ENCODE data around the gene TRAPPC5. TPM values are rescaled to one million over a fixed set of nuclear protein-coding genes. Genes with fewer than 3 reads are reported as not detected.

TRAPPC5 gene
- total and polyA plus RNA-seq, 10 of the 15 experiments (the other 5 are each of a cell fraction or from before 2014, with no cell fraction given): 4.2 to 210 (median 89.1) TPM

DNA sequence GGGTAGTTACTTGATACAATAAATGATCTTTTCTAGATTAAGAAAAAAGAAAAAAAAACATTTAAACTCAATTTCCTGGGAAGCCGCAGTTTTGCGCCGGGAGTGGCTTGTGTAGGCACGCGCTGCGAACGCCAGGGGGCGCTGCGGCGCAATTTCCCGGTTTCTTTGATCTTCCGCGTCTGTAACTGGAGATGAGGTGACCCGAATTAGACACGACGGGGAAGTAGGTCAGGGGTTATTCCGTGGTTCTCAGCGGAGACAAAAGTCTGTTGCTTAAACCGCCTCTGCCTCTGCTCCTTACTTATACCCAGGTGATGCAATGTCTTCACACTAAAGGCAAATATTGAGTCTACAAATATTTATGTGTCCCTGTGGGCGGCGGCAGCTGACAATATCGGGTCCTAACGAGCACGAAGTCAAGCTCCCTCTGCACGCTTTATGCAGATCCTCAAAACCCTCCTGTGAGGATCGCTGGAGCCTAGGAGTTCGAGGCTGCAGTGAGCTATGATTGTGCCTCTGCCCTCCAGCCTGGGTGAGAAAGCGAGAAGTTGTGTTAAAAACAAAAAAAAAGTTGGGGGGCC is 28.5 kb upstream of the TRAPPC5 start:
- no peaks in the 10 kb centered on the region for H3K79me2 ChIP-seq (ENCODE audit: control insufficient read depth, insufficient read depth, low read length)
- no peak for TF ChIP-seq TCF12 (IDR thresholded peaks at IDR 0.05; ENCODE audit: low read depth, low read length)
- TF ChIP-seq CREM (IDR thresholded peaks at IDR 0.05; ENCODE audit: low read depth): peak; percentile 73
- TF ChIP-seq, protein P1, sequence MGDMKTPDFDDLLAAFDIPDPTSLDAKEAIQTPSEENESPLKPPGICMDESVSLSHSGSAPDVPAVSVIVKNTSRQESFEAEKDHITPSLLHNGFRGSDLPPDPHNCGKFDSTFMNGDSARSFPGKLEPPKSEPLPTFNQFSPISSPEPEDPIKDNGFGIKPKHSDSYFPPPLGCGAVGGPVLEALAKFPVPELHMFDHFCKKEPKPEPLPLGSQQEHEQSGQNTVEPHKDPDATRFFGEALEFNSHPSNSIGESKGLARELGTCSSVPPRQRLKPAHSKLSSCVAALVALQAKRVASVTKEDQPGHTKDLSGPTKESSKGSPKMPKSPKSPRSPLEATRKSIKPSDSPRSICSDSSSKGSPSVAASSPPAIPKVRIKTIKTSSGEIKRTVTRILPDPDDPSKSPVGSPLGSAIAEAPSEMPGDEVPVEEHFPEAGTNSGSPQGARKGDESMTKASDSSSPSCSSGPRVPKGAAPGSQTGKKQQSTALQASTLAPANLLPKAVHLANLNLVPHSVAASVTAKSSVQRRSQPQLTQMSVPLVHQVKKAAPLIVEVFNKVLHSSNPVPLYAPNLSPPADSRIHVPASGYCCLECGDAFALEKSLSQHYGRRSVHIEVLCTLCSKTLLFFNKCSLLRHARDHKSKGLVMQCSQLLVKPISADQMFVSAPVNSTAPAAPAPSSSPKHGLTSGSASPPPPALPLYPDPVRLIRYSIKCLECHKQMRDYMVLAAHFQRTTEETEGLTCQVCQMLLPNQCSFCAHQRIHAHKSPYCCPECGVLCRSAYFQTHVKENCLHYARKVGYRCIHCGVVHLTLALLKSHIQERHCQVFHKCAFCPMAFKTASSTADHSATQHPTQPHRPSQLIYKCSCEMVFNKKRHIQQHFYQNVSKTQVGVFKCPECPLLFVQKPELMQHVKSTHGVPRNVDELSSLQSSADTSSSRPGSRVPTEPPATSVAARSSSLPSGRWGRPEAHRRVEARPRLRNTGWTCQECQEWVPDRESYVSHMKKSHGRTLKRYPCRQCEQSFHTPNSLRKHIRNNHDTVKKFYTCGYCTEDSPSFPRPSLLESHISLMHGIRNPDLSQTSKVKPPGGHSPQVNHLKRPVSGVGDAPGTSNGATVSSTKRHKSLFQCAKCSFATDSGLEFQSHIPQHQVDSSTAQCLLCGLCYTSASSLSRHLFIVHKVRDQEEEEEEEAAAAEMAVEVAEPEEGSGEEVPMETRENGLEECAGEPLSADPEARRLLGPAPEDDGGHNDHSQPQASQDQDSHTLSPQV (IDR thresholded peaks at IDR 0.05): 0 out of 2 replicates have a peak, but pooled peaks have one; percentile 4
- peak; percentile 66 for TF ChIP-seq ATF7 (IDR thresholded peaks at IDR 0.05; ENCODE audit: low read depth)
- 0 out of 2 replicates have a peak, but pooled peaks have one; percentile 73 for TF ChIP-seq RCOR1 (conservative IDR thresholded peaks at IDR 0.05; ENCODE audit: low read depth, low read length)
- TF ChIP-seq NR2F1 (conservative IDR thresholded peaks at IDR 0.05): peak; percentile 95
- TF ChIP-seq ZNF687 (IDR thresholded peaks at IDR 0.05): 0 out of 2 replicates have a peak, but pooled peaks have one; percentile 17
- peak; percentile 89 for TF ChIP-seq SMC3 (IDR thresholded peaks at IDR 0.05; ENCODE audit: borderline replicate concordance, low read length)
- TF ChIP-seq ZNF274 (IDR thresholded peaks at IDR 0.05; ENCODE audit: insufficient read depth, insufficient read length): no peak
- TF ChIP-seq TCF7 (IDR thresholded peaks at IDR 0.05; ENCODE audit: borderline replicate concordance): peak; percentile 99
- TF ChIP-seq HCFC1 (IDR thresholded peaks at IDR 0.05; ENCODE audit: low read length): 0 out of 2 replicates have a peak, but pooled peaks have one; percentile 24
- peak; percentile 27 to 46; a peak in 1 of 4 replicates for TF ChIP-seq BHLHE40 (IDR thresholded peaks at IDR 0.05; ENCODE audit: borderline replicate concordance in 1 of 2, low read depth in 2 of 2, low read length in 1 of 2)
- TF ChIP-seq ETV6 (conservative IDR thresholded peaks at IDR 0.05 in 1 of 2, IDR thresholded peaks at IDR 0.05 in 1 of 2; ENCODE audit: borderline replicate concordance in 1 of 2, low read depth in 1 of 2): peak in 1 of 2 experiments; percentile 35; a peak in 1 of 4 replicates
- TF ChIP-seq RAD21 (IDR thresholded peaks at IDR 0.05; ENCODE audit: insufficient read depth, low read depth, low read length): peak; percentile 60
- peak; percentile 67 for TF ChIP-seq FOXM1 (IDR thresholded peaks at IDR 0.05; ENCODE audit: low read depth, low read length)

More for the DNA sequence above, 28.5 kb upstream of the TRAPPC5 start:
- Histone ChIP-seq H4K20me1 (ENCODE audit: control insufficient read depth, insufficient read depth) (no peaks in the 10 kb centered on the region), H3K27ac (ENCODE audit: control insufficient read depth, insufficient read depth) (no peak overlapping the region), H3K36me3 (ENCODE audit: control insufficient read depth in 2 of 2, insufficient read depth in 2 of 2, low read length in 1 of 2) (no peaks in the 10 kb centered on the region; a peak in 1 of 4 replicates), H3K4me1 (ENCODE audit: control insufficient read depth, insufficient read depth, low read length) (peaks cover 7% of the 10 kb centered on the region), H2AFZ (ENCODE audit: control insufficient read depth, low read depth, low read length) (peak overlapping the region; percentile 92), H3K4me2 (ENCODE audit: control insufficient read depth, insufficient read depth) (peak overlapping the region; percentile 61), H3K9ac (ENCODE audit: control insufficient read depth, insufficient read depth, low read length) (no peak overlapping the region), H3K9me3 (replicated peaks; ENCODE audit: control insufficient read depth, insufficient read depth, low read length) (no peaks in the 10 kb centered on the region), H3K27me3 (replicated peaks in 1 of 2; ENCODE audit: control insufficient read depth in 2 of 2, insufficient read depth in 2 of 2, low read length in 1 of 2) (no peaks in the 10 kb centered on the region; a peak in 1 of 4 replicates), H3K4me3 (no peak overlapping the region)
- ATAC-seq (peak; percentile 87), DNase-seq (ENCODE audit: low read depth, low spot score) (peak; percentile 48), FAIRE-seq (no peak)
- ChIA-PET CTCF (interaction anchor here (0.8 to 4.2 kb wide), 10 partner anchors 14 to 200 kb away, joined by 3 to 27 read pairs (median 6); partner anchors contain the start of genes CAMSAP3 and TRAPPC5), SMC1A (ENCODE audit: uncharacterized antibody, unreplicated experiment) (interaction anchor here (0.7 to 3.5 kb wide), 5 partner anchors 22 to 147 kb away, joined by 3 to 20 read pairs (median 5); partner anchors contain the start of gene TRAPPC5), RAD21 (ENCODE audit: unreplicated experiment) (interaction anchor here (1.6 to 2.2 kb wide), 2 partner anchors 29 to 84 kb away, joined by 6 to 8 read pairs; partner anchors contain the start of gene TRAPPC5), POLR2A (interaction anchor here (0.5 to 1.1 kb wide), 3 partner anchors 22 to 1524 kb away, joined by 3 to 4 read pairs (median 3); partner anchors contain the start of gene PET100)
- WGBS (ENCODE audit: insufficient coverage, insufficient replicate concordance, low lambda C conversion rate, missing lambda C conversion rate): 5% methylated on average over 28 of the region's 28 CpGs
- in situ Hi-C loops (cut with MboI) (no loop called here), intact Hi-C loops (cut with micrococcal nuclease; ENCODE audit: unreplicated experiment) (loop anchor here (1.0 kb wide), 1 partner anchor 147 kb away; no protein-coding TSS in a partner anchor)
- no TSS peak for BruUV-seq (replicated peaks)

Measured in GM12878 (cell line).